COR-L47 (cell line): ENCODE data around the gene PEAK1.
A peak's percentile ranks its signal among the peaks of the same experiment; 100 is the strongest.

Source experiments
- DNase-seq: peaks from one replicate; lab custom pipeline; 2025; lab: John Stamatoyannopoulos, UW

The PEAK1 gene

GRCh38 chr15:77355321-77355720 lies 64.6 kb downstream of the PEAK1 start:
- DNase-seq: no peak

- no peak for DNase-seq
Measured at GRCh38 chr15:77354063-77354462, 65.8 kb downstream of the PEAK1 start.

GRCh38 chr15:77352887-77353286 lies 67.0 kb downstream of the PEAK1 start:
- DNase-seq: no peak

GRCh38 chr15:77350792-77351191 lies 69.1 kb downstream of the PEAK1 start:
- DNase-seq: no peak

GRCh38 chr15:77349666-77350065 lies 70.2 kb downstream of the PEAK1 start:
- no peak for DNase-seq

GRCh38 chr15:77348511-77348910 lies 71.4 kb downstream of the PEAK1 start:
- no peak for DNase-seq

- no peak for DNase-seq
Measured at GRCh38 chr15:77347197-77347596, 72.7 kb downstream of the PEAK1 start.

GRCh38 chr15:77346245-77347036 lies 73.5 kb downstream of the PEAK1 start:
- DNase-seq: peak; percentile 62

- no peak for DNase-seq
Measured at GRCh38 chr15:77342807-77343206, 77.1 kb downstream of the PEAK1 start.

GRCh38 chr15:77340245-77340644 lies 79.7 kb downstream of the PEAK1 start:
- DNase-seq: no peak

GRCh38 chr15:77336006-77336405 lies 83.9 kb downstream of the PEAK1 start:
- no peak for DNase-seq

- no peak for DNase-seq
Measured at GRCh38 chr15:77335298-77335697, 84.6 kb downstream of the PEAK1 start.

GRCh38 chr15:77333166-77333565 lies 86.7 kb downstream of the PEAK1 start:
- no peak for DNase-seq

- DNase-seq: no peak
Measured at GRCh38 chr15:77329202-77329601, 90.7 kb downstream of the PEAK1 start.

- DNase-seq: no peak
Measured at GRCh38 chr15:77327844-77328529, 91.9 kb downstream of the PEAK1 start.

- DNase-seq: no peak
Measured at GRCh38 chr15:77327168-77327567, 92.7 kb downstream of the PEAK1 start.

GRCh38 chr15:77326366-77326765 lies 93.5 kb downstream of the PEAK1 start:
- DNase-seq: no peak

- no peak for DNase-seq
Measured at GRCh38 chr15:77312523-77312922, 107.4 kb downstream of the PEAK1 start.

- DNase-seq: no peak
Measured at GRCh38 chr15:77311618-77312398, 108.1 kb downstream of the PEAK1 start.

- DNase-seq: no peak
Measured at GRCh38 chr15:77311020-77311419, 108.9 kb downstream of the PEAK1 start.

- no peak for DNase-seq
Measured at GRCh38 chr15:77309392-77309791, 110.5 kb downstream of the PEAK1 start.

GRCh38 chr15:77305953-77306352 lies 114.0 kb downstream of the PEAK1 start:
- no peak for DNase-seq
